Adrenal gland (tissue), 12 donors: ENCODE data around the gene HSDL1. TPM values are rescaled to one million over a fixed set of nuclear protein-coding genes. Genes with fewer than 3 reads are reported as not detected.

Experiments used
- DNase-seq, 7 donors: peaks; one replicate each; pipeline ENCODE4 v3.0.0-alpha.2; 2019 to 2020
- H3K27ac ChIP-seq, 5 donors: fragments of 200-600 bp; sonication (generic) in 4 of 5; 1 replicate in 3 of 5; 2 replicates in 2 of 5; pipeline versions ENCODE4 v1.5.1 to v1.8.0; 2016 to 2020; ENCODE audit warnings: mild to moderate bottlenecking in 1 of 5
- H3K27me3 ChIP-seq: fragments of 200-600 bp; 2 replicates; pipeline ENCODE4 v1.8.0; 2021
- H3K36me3 ChIP-seq, 2 donors: fragments of 200-600 bp; replicated peaks in 1 of 2; 1 replicate in 1 of 2; 2 replicates in 1 of 2; pipeline versions ENCODE4 v1.5.1 to v1.8.0; 2018 to 2022
- H3K4me1 ChIP-seq, 2 donors: fragments of 200-600 bp; replicated peaks in 1 of 2; 1 replicate in 1 of 2; 2 replicates in 1 of 2; pipeline versions ENCODE4 v1.5.1 to v1.8.0; 2018 to 2021
- H3K4me3 ChIP-seq, 4 donors: fragments of 200-600 bp; sonication (generic) in 3 of 4; one replicate each; pipeline ENCODE4 v1.5.1; 2016 to 2018
- H3K9me3 ChIP-seq, 3 donors: fragments of 200-600 bp; sonication (generic) in 1 of 3; replicated peaks in 1 of 3; 1 replicate in 2 of 3; 2 replicates in 1 of 3; pipeline versions ENCODE4 v1.5.1 to v1.8.0; 2016 to 2021
- CTCF ChIP-seq, 6 experiments: fragments of 450-650 bp in 4 of 6; fragments of 200-600 bp in 2 of 6; sonication (generic) in 1 of 6; IDR thresholded peaks; 1 replicate in 5 of 6; 2 replicates in 1 of 6; pipeline versions ENCODE4 v1.5.1 to v1.8.0; 2016 to 2021; ENCODE audit warnings: antibody characterized with exemption in 6 of 6, mild to moderate bottlenecking in 2 of 6, moderate library complexity in 1 of 6
- POLR2A ChIP-seq, 2 donors: fragments of 450-650 bp; IDR thresholded peaks; one replicate each; pipeline ENCODE4 v1.6.1; 2017; ENCODE audit warnings: antibody characterized with exemption in 2 of 2, mild to moderate bottlenecking in 2 of 2, moderate library complexity in 1 of 2
- WGBS, 4 donors: extraction: QIAGEN DNeasy Blood & Tissue Kit in 2 of 4; methylation state at CpG; one replicate each; pipeline versions ENCODE4 v1.1.5 to v1.1.7; 2013 to 2017; 5-methylcytosine and 5-hydroxymethylcytosine counted together
- intact Hi-C, 2 donors: fragments of 100-400 bp; cut with DNase I; formaldehyde crosslinking; loops; one replicate each; pipeline versions ENCODE4 v1.14.1 to v1.15.0; 2022 to 2023
- polyA plus RNA-seq, 3 donors: library from polyadenylated mRNA; stranded (reverse); fragments of 200-250 nt in 2 of 3; fragments of 350-450 nt in 1 of 3; fragmentation: Illumina TruSeq in 1 of 3; extraction: RNeasy Lipid Tissue Mini Kit (QIAGEN cat#74804) in 1 of 3; gene quantifications; one replicate each; pipeline ENCODE4 v1.2.3, GENCODE V29; 2013 to 2014
- total RNA-seq, 9 donors: library from RNA; depleted of rRNA in 4 of 9; stranded (reverse); fragments of >200 nt in 4 of 9; fragments of 120-200 nt in 1 of 9; fragmentation: NEBNext Ultra II Directional in 1 of 9; extraction: Animal tissue kit (Norgen Biotek cat#: 25700) in 1 of 9; gene quantifications; one replicate each; pipeline versions ENCODE4 v1.1.0 to v1.2.4, GENCODE V29; 2013 to 2023
- donor health status: healthy with polysubstance abuse.
- donor health status: Bipolar disorder and iron deficiency.
- donor health status: DM: yes; HTN: yes; CAD: no.
- donor health status: DM: no; HTN: no; CAD: no.
- donor health status: DM: no; HTN: no; CAD: no.
- donor health status: DM: yes; HTN: yes; CAD: no.

HSDL1 gene
- total and polyA plus RNA-seq, 12 donors = 18.8 to 122 (median 31.5) TPM

DNA sequence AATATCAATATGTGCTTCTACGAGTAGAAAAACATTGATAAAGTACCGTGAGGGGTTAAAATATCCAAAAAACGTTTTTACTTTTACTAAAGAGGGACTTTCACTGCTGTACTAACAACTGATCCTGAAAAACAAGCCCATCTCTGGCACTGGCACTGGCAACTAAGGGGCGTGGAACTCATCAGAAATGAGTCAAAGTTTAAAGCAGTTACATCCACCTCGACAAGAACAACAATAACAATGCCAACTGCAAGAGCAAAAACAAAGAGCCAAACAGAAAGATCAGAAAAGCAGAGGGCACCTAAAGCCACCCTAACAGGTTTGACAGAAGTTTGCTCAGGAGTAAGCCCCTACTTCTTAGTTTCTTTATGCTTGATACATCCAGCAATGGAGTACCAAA lies 41.3 kb downstream of the HSDL1 start:
- no peak for DNase-seq
- no peak for TF ChIP-seq CTCF (IDR thresholded peaks at IDR 0.05)
- TF ChIP-seq POLR2A (IDR thresholded peaks at IDR 0.05) = no peak
- H3K36me3 ChIP-seq = peaks cover 0 to 20% of the 10 kb centered on the region in 2 donors
- H3K27ac ChIP-seq = no peak overlapping the region
- no peaks in the 10 kb centered on the region for H3K9me3 ChIP-seq
- H3K27me3 ChIP-seq = no peaks in the 10 kb centered on the region
- intact Hi-C loops = no loop called here
- WGBS, 4 donors = 56 to 60% (median 59%) methylated on average over 5 of the region's 5 CpGs
- no peak overlapping the region for H3K4me3 ChIP-seq
- H3K4me1 ChIP-seq = peaks cover 5 to 13% of the 10 kb centered on the region in 2 donors

DNA sequence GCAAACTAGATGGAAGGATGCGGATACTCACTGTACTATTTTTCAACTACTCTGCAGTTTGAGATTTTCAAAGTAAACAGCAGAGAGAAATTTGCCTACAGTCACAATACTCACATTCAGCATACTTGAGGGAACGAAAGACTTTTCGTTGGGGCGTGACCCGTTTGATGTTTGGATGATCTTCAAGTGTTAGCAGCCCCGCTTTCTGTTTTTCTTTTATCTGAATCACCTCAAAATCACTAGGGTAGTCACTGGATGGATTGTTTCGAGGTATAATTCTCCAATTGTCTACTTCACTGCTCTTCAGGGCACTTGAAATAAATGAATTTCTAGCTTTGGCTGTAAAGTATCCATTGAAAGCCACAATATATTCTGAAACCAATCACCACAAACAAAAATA lies 46.0 kb downstream of the HSDL1 start:
- no peak overlapping the region for H3K4me3 ChIP-seq
- H3K36me3 ChIP-seq = peaks cover 0 to 55% of the 10 kb centered on the region in 2 donors
- no peaks in the 10 kb centered on the region for H3K27me3 ChIP-seq
- WGBS, 4 donors = 88 to 95% (median 93%) methylated on average over 7 of the region's 7 CpGs
- no peak for DNase-seq
- intact Hi-C loops = no loop called here
- peaks cover 0 to 10% of the 10 kb centered on the region in 2 donors for H3K4me1 ChIP-seq
- H3K9me3 ChIP-seq = no peaks in the 10 kb centered on the region
- no peak for TF ChIP-seq POLR2A (IDR thresholded peaks at IDR 0.05)
- no peak for TF ChIP-seq CTCF (IDR thresholded peaks at IDR 0.05)
- no peak overlapping the region for H3K27ac ChIP-seq

DNA sequence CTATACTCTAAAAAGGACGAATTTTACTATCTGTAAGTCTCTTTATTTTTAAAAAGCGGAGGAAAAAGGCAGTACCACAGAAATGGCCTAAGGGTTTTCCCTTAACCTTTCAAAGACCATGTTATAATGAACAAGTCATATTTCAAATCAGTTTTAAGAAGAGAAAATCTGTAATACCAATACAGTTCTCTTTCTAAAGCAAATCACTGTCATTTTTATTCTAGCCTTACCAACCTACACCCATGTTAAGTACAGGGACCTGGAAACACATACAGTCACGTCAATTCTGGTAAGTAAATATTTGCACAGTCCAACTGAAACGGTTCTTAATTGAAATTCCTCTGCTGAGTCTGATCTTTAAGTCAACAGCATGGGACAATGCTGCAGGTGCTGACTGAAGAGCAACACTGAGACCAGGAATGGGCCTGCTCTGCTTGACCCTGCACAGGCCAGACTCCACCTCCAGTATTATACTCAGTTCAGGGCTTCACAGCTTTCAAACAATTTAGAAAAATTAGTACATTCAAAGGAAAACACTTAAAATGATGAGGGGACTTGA lies 48.5 kb downstream of the HSDL1 start:
- Histone ChIP-seq H3K27me3 (no peaks in the 10 kb centered on the region), H3K27ac (no peak overlapping the region), H3K4me3 (no peak overlapping the region), H3K9me3 (no peaks in the 10 kb centered on the region), H3K4me1 (peaks cover 0 to 7% of the 10 kb centered on the region in 2 donors), H3K36me3 (peaks cover 0 to 76% of the 10 kb centered on the region in 2 donors)
- TF ChIP-seq CTCF (IDR thresholded peaks at IDR 0.05) (no peak), POLR2A (IDR thresholded peaks at IDR 0.05) (no peak)
- WGBS, 4 donors = 78 to 82% (median 80%) methylated on average over 4 of the region's 4 CpGs
- peak in 1 of 7 donors; percentile 8 for DNase-seq
- intact Hi-C loops = no loop called here

- Histone ChIP-seq H3K36me3 (peaks cover 0 to 77% of the 10 kb centered on the region in 2 donors), H3K27ac (no peak overlapping the region), H3K4me3 (no peak overlapping the region), H3K4me1 (peaks cover 0 to 7% of the 10 kb centered on the region in 2 donors), H3K27me3 (no peaks in the 10 kb centered on the region), H3K9me3 (no peaks in the 10 kb centered on the region)
- intact Hi-C loops = no loop called here
- no peak for DNase-seq
- WGBS, 4 donors = 91 to 95% (median 93%) methylated on average over 14 of the region's 14 CpGs
- TF ChIP-seq CTCF (IDR thresholded peaks at IDR 0.05) = no peak
- TF ChIP-seq POLR2A (IDR thresholded peaks at IDR 0.05) = no peak
Observed at GRCh38 chr16:84095466-84095865, 49.5 kb downstream of the HSDL1 start.
